ENCODE results near the gene KRTAP15-1.

The KRTAP15-1 gene

DNA sequence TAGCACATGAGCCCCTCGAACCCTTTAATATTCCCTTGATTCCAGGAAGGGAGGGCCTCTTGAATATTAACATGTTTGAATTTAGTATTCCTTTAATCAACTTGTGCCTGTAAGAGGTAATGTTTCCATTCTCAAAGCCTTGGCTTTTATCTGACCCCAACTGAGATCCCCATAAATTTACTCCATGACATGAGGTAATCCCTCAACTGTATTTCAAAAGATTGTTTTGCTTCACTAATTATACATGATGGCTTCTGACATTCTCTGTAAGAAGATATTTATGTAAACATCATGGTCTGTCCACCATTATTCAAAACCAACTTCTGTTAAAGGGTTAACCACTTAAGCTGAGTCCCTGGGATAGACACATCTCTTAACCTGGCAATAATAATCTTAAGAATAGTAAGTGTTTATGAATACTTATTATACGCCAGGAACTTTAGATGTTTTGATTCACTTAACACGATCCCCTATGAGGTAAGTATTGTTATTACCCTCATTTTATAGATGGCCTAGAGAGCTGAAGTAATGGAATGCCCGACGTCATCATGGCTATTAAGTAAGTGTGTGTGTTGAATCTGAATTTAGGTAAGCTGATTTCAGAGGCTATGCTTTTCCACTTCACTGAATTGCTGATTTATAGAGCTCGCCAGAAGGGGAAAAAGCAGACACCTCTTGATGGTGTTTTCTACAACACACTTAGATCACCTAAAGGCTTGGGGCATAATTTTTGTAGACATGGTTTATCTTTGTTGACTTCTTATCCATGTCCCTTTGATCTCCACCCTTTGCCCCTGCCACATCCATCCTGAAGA, 29.0 kb downstream of the KRTAP15-1 start:
- no peak overlapping the region for H3K27ac ChIP-seq (ENCODE audit: low read depth, low read length)
- H3K4me2 ChIP-seq (ENCODE audit: low read depth, low read length, poor library complexity, severe bottlenecking), result no peak overlapping the region
- no peaks in the 10 kb centered on the region for H3K79me2 ChIP-seq (ENCODE audit: insufficient read depth, low read length)
- H2AFZ ChIP-seq (ENCODE audit: low read depth, low read length, severe bottlenecking), result no peak overlapping the region
- H3K27me3 ChIP-seq (ENCODE audit: low read length), result no peaks in the 10 kb centered on the region
- H3F3A ChIP-seq (ENCODE audit: insufficient read depth), result no peaks in the 10 kb centered on the region
- H3K36me3 ChIP-seq (ENCODE audit: low read length), result no peaks in the 10 kb centered on the region
- no peak for TF ChIP-seq EZH2phosphoT487 (conservative IDR thresholded peaks at IDR 0.05; ENCODE audit: low read length)
- TF ChIP-seq, protein P1, sequence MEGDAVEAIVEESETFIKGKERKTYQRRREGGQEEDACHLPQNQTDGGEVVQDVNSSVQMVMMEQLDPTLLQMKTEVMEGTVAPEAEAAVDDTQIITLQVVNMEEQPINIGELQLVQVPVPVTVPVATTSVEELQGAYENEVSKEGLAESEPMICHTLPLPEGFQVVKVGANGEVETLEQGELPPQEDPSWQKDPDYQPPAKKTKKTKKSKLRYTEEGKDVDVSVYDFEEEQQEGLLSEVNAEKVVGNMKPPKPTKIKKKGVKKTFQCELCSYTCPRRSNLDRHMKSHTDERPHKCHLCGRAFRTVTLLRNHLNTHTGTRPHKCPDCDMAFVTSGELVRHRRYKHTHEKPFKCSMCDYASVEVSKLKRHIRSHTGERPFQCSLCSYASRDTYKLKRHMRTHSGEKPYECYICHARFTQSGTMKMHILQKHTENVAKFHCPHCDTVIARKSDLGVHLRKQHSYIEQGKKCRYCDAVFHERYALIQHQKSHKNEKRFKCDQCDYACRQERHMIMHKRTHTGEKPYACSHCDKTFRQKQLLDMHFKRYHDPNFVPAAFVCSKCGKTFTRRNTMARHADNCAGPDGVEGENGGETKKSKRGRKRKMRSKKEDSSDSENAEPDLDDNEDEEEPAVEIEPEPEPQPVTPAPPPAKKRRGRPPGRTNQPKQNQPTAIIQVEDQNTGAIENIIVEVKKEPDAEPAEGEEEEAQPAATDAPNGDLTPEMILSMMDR (IDR thresholded peaks at IDR 0.05; ENCODE audit: insufficient read depth, low read length, poor library complexity, severe bottlenecking), result no peak
- no peak overlapping the region for H3K4me3 ChIP-seq (ENCODE audit: insufficient read depth, low read length, poor library complexity, severe bottlenecking)
- H3K9me3 ChIP-seq (ENCODE audit: insufficient read depth, low read length), result no peaks in the 10 kb centered on the region
- H4K20me1 ChIP-seq (ENCODE audit: low read depth, low read length), result no peaks in the 10 kb centered on the region
- no peaks in the 10 kb centered on the region for H3K9me2 ChIP-seq (replicated peaks; ENCODE audit: insufficient read depth, low read length)
- no peak overlapping the region for H3K9ac ChIP-seq (ENCODE audit: low read length)

DNA sequence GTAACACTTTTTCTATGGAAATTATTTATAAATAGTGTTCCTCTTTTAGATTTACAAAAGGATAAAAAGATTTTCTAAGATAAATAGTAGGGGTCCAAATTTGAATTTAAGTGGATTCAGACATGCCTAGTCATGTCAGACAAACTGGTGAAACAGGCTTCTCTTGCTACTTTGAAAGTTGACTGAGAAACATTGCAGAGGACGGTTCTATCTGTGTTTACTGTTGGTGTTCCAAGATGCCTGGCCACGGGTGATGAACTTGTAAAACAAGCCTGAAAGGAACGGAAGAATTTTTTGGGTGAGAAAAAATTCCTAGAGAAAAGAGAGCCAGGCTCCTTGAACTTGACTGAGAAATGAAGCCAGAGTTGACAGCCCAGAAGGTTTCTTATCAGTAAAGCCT, 37.9 kb downstream of the KRTAP15-1 start:
- Histone ChIP-seq H3K27me3 (ENCODE audit: low read length) (no peaks in the 10 kb centered on the region), H3K27ac (ENCODE audit: low read depth, low read length) (no peak overlapping the region), H3K4me2 (ENCODE audit: low read depth, low read length, poor library complexity, severe bottlenecking) (no peak overlapping the region), H3K79me2 (ENCODE audit: insufficient read depth, low read length) (no peaks in the 10 kb centered on the region), H3K9ac (ENCODE audit: low read length) (no peak overlapping the region), H2AFZ (ENCODE audit: low read depth, low read length, severe bottlenecking) (no peak overlapping the region), H3K9me3 (ENCODE audit: insufficient read depth, low read length) (no peaks in the 10 kb centered on the region), H3K9me2 (replicated peaks; ENCODE audit: insufficient read depth, low read length) (no peaks in the 10 kb centered on the region), H3F3A (ENCODE audit: insufficient read depth) (no peaks in the 10 kb centered on the region), H4K20me1 (ENCODE audit: low read depth, low read length) (no peaks in the 10 kb centered on the region), H3K4me3 (ENCODE audit: insufficient read depth, low read length, poor library complexity, severe bottlenecking) (no peak overlapping the region), H3K36me3 (ENCODE audit: low read length) (no peaks in the 10 kb centered on the region)
- no peak for TF ChIP-seq EZH2phosphoT487 (conservative IDR thresholded peaks at IDR 0.05; ENCODE audit: low read length)
- TF ChIP-seq, protein P1 (IDR thresholded peaks at IDR 0.05; ENCODE audit: insufficient read depth, low read length, poor library complexity, severe bottlenecking), result no peak

DNA sequence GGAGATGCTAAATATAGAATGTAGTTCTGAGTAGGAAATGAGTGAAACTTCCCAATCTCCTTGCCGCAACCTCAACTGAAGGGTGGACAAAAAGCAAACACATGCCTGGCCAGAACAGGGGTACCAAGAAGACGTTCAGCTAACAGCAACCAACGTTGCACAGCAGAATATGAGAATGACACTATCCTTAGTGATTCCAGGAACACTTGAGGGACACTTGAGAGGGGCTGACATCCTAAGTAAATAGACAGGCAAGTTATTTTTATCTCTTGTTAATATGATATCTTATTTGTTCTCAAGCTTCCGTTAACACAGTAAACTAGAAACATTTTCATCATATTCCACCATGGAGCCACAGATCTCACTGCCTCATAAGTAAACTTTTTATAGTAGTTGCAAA, 39.2 kb downstream of the KRTAP15-1 start:
- no peak overlapping the region for H2AFZ ChIP-seq (ENCODE audit: low read depth, low read length, severe bottlenecking)

More for the DNA sequence above, 39.2 kb downstream of the KRTAP15-1 start:
- Histone ChIP-seq H3K9me2 (replicated peaks; ENCODE audit: insufficient read depth, low read length) (no peaks in the 10 kb centered on the region), H3K9ac (ENCODE audit: low read length) (no peak overlapping the region), H3K27ac (ENCODE audit: low read depth, low read length) (no peak overlapping the region), H3K9me3 (ENCODE audit: insufficient read depth, low read length) (no peaks in the 10 kb centered on the region), H3K4me3 (ENCODE audit: insufficient read depth, low read length, poor library complexity, severe bottlenecking) (no peak overlapping the region), H3K36me3 (ENCODE audit: low read length) (no peaks in the 10 kb centered on the region), H3K4me2 (ENCODE audit: low read depth, low read length, poor library complexity, severe bottlenecking) (no peak overlapping the region), H3K79me2 (ENCODE audit: insufficient read depth, low read length) (no peaks in the 10 kb centered on the region), H3K27me3 (ENCODE audit: low read length) (no peaks in the 10 kb centered on the region), H3F3A (ENCODE audit: insufficient read depth) (no peaks in the 10 kb centered on the region), H4K20me1 (ENCODE audit: low read depth, low read length) (no peaks in the 10 kb centered on the region)
- TF ChIP-seq, protein P1 (IDR thresholded peaks at IDR 0.05; ENCODE audit: insufficient read depth, low read length, poor library complexity, severe bottlenecking), result no peak
- TF ChIP-seq EZH2phosphoT487 (conservative IDR thresholded peaks at IDR 0.05; ENCODE audit: low read length), result no peak
